Lower leg skin (tissue), 4 donors: Measurements from ENCODE around the gene STUB1. TPM values are rescaled to one million over a fixed set of nuclear protein-coding genes. Genes with fewer than 3 reads are reported as not detected.

Experiments used
- DNase-seq, 2 donors: peaks; one replicate each; pipeline ENCODE4 v3.0.0-alpha.2; 2019; ENCODE audit warnings: low spot score in 2 of 2
- H3K4me3 ChIP-seq: fragments of 200-600 bp; sonication (generic); 2 replicates; pipeline ENCODE4 v1.5.1; 2017; ENCODE audit warnings: mild to moderate bottlenecking, low read depth; ENCODE audit not compliant: poor library complexity, severe bottlenecking
- CTCF ChIP-seq, 3 donors: fragments of 450-650 bp; IDR thresholded peaks; one replicate each; pipeline ENCODE4 v1.5.1; 2016; ENCODE audit warnings: antibody characterized with exemption in 3 of 3, mild to moderate bottlenecking in 3 of 3, moderate library complexity in 2 of 3
- POLR2A ChIP-seq, 2 donors: fragments of 450-650 bp; IDR thresholded peaks; one replicate each; pipeline ENCODE4 v1.6.1; 2016 to 2017; ENCODE audit warnings: antibody characterized with exemption in 2 of 2, mild to moderate bottlenecking in 1 of 2, moderate library complexity in 1 of 2
- WGBS, 2 donors: methylation state at CpG; one replicate each; pipeline ENCODE4 v1.1.5; 2018; 5-methylcytosine and 5-hydroxymethylcytosine counted together
- intact Hi-C: fragments of 100-400 bp; cut with DNase I; formaldehyde crosslinking; loops from one replicate; pipeline ENCODE4 v1.15.0; 2023; ENCODE audit warnings: low total_unique reads
- total RNA-seq, 4 donors: library from RNA; depleted of rRNA; stranded (reverse); fragments of >200 nt; gene quantifications; one replicate each; pipeline ENCODE4 v1.1.0, GENCODE V29; 2016

Gene STUB1
- total RNA-seq, 4 donors from 2014 or later, result 195 to 272 (median 198) TPM

- WGBS, 2 donors, result 92 to 97% methylated on average over 18 to 20 of the region's 22 CpGs
- DNase-seq, result no peak
- no peak for TF ChIP-seq POLR2A (IDR thresholded peaks at IDR 0.05)
- TF ChIP-seq CTCF (IDR thresholded peaks at IDR 0.05), result no peak
- intact Hi-C loops, result no loop called here
- H3K4me3 ChIP-seq, result no peak overlapping the region
These were observed 46.0 kb upstream of the STUB1 start for GRCh38 chr16:634051-634670.

GRCh38 chr16:634996-635395, 45.2 kb upstream of the STUB1 start:
- TF ChIP-seq CTCF (IDR thresholded peaks at IDR 0.05), result no peak
- no peak for TF ChIP-seq POLR2A (IDR thresholded peaks at IDR 0.05)
- intact Hi-C loops, result no loop called here
- 85 to 89% methylated on average over 7 of the region's 7 CpGs for WGBS, 2 donors
- H3K4me3 ChIP-seq, result no peak overlapping the region
- DNase-seq, result no peak

GRCh38 chr16:635573-636205, 44.5 kb upstream of the STUB1 start:
- TF ChIP-seq CTCF (IDR thresholded peaks at IDR 0.05), result no peak
- no peak for TF ChIP-seq POLR2A (IDR thresholded peaks at IDR 0.05)
- DNase-seq, result no peak
- H3K4me3 ChIP-seq, result peak overlapping the region; percentile 80
- intact Hi-C loops, result no loop called here
- WGBS, 2 donors, result 0 to 5% methylated on average over 34 to 39 of the region's 55 CpGs

GRCh38 chr16:636206-637080, 43.8 kb upstream of the STUB1 start, which contains the start of gene METTL26:
Gene METTL26 (minus strand): TSS chr16:636305. CDS start chr16:636290, 15 bp downstream.
- H3K4me3 ChIP-seq, result peak within 1 kb of the TSS; percentile 80
- WGBS, 2 donors, result 0 to 1% methylated on average over 44 to 57 of the region's 91 CpGs
- intact Hi-C loops, result no loop called here
- peak; percentile 93 to 99 for DNase-seq
- TF ChIP-seq POLR2A (IDR thresholded peaks at IDR 0.05) (no peak), CTCF (IDR thresholded peaks at IDR 0.05) (no peak)

- TF ChIP-seq CTCF (IDR thresholded peaks at IDR 0.05) (no peak), POLR2A (IDR thresholded peaks at IDR 0.05) (no peak)
- peak overlapping the region; percentile 80 for H3K4me3 ChIP-seq
- WGBS, 2 donors, result 22 to 38% methylated on average over 21 to 37 of the region's 53 CpGs
- DNase-seq, result peak; percentile 79 to 97
- intact Hi-C loops, result no loop called here
These were observed 42.9 kb upstream of the STUB1 start for GRCh38 chr16:637081-638018.
